ENCODE data around the gene TLR6. TPM values are rescaled to one million over a fixed set of nuclear protein-coding genes. Genes with fewer than 3 reads are reported as not detected.

TLR6 gene
- 0.50 and 2.5 TPM in 2 replicates for total RNA-seq

GRCh38 chr4:38856524-38857337 is at the start of gene TLR6:
TSS of gene TLR6 (minus strand) at chr4:38856817. CDS start at chr4:38829473, 27,344 bp downstream.

GRCh38 chr4:38867478-38868058 is 11.0 kb upstream of the TLR6 start, which contains the start of gene FAM114A1:
TSS of gene FAM114A1 (plus strand) at chr4:38867806. CDS start at chr4:38878079, 10,273 bp downstream.

GRCh38 chr4:38804654-38805295 is 51.8 kb downstream of the TLR6 start, which contains the start of gene TLR1:
TSS of gene TLR1 (minus strand) at chr4:38804791. CDS start at chr4:38798831, 5,960 bp downstream.

GRCh38 chr4:38782452-38783108 is 74.0 kb downstream of the TLR6 start, which contains the start of gene TLR10:
TSS of gene TLR10 (minus strand) at chr4:38782990. CDS start at chr4:38775590, 7,400 bp downstream.

Other genes starting within 250 kb of the TLR6 start
- 16.4 and 19.3 TPM in 2 replicates for gene KLF3, start 192.6 kb downstream of the TLR6 start, total RNA-seq
- gene TLR10, start 73.8 kb downstream of the TLR6 start, total RNA-seq = not detected in 2 replicates
- gene TLR1, start 52.0 kb downstream of the TLR6 start, total RNA-seq = 0.76 and 1.5 TPM in 2 replicates
- 318 and 431 TPM in 2 replicates for gene FAM114A1, start 11.0 kb upstream of the TLR6 start, total RNA-seq
- gene TMEM156, start 175.6 kb upstream of the TLR6 start, total RNA-seq = 0.20 TPM in 1 of 2 replicates, not detected in the other
- gene KLHL5, start 205.4 kb upstream of the TLR6 start, total RNA-seq = 91.6 and 102 TPM in 2 replicates